H9 (cell line): Measurements from ENCODE around the gene PLA2G2C. TPM values are rescaled to one million over a fixed set of nuclear protein-coding genes. Genes with fewer than 3 reads are reported as not detected.

Source experiments
- DNase-seq: peaks from one replicate; pipeline ENCODE4 v3.0.0-alpha.2; 2017
- H2AFZ ChIP-seq: one replicate; pipeline ENCODE4 v1.6.1; 2013; ENCODE audit warnings: mild to moderate bottlenecking, low read length, control low read depth, moderate library complexity
- H2AK5ac ChIP-seq: 2 replicates; pipeline ENCODE4 v1.6.1; 2013; ENCODE audit warnings: low read length, control low read depth, mixed read lengths; ENCODE audit not compliant: insufficient read length
- H2BK120ac ChIP-seq: one replicate; pipeline ENCODE4 v1.6.1; 2013; ENCODE audit warnings: low read depth, mild to moderate bottlenecking, low read length, control low read depth, inconsistent platforms; ENCODE audit not compliant: poor library complexity, severe bottlenecking
- H2BK12ac ChIP-seq: 2 replicates; pipeline ENCODE4 v1.6.1; 2013; ENCODE audit warnings: low read length, control low read depth, mixed read lengths, low read depth; ENCODE audit not compliant: insufficient read length
- H2BK15ac ChIP-seq: 2 replicates; pipeline ENCODE4 v1.6.1; 2013; ENCODE audit warnings: low read depth, low read length, control low read depth
- H2BK20ac ChIP-seq: one replicate; pipeline ENCODE4 v1.6.1; 2013; ENCODE audit warnings: low read depth, mild to moderate bottlenecking, low read length, control low read depth, inconsistent platforms; ENCODE audit not compliant: poor library complexity, severe bottlenecking
- H2BK5ac ChIP-seq: 2 replicates; pipeline ENCODE4 v1.6.1; 2013; ENCODE audit warnings: low read length, control low read depth, mixed read lengths; ENCODE audit not compliant: insufficient read length
- H3K14ac ChIP-seq: 2 replicates; pipeline ENCODE4 v1.6.1; 2013; ENCODE audit warnings: low read length, control low read depth; ENCODE audit not compliant: insufficient read depth
- H3K18ac ChIP-seq: 2 replicates; pipeline ENCODE4 v1.6.1; 2013; ENCODE audit warnings: low read depth, mild to moderate bottlenecking, mixed read lengths, low read length, control low read depth; ENCODE audit not compliant: insufficient read length
- H3K23ac ChIP-seq: 2 replicates; pipeline ENCODE4 v1.6.1; 2013; ENCODE audit warnings: low read length, control low read depth, mixed read lengths, low read depth; ENCODE audit not compliant: insufficient read length
- H3K23me2 ChIP-seq: 2 replicates; pipeline ENCODE4 v1.6.1; 2013; ENCODE audit warnings: low read depth, mild to moderate bottlenecking, mixed read lengths, low read length, control low read depth; ENCODE audit not compliant: insufficient read length, poor library complexity, severe bottlenecking
- H3K27ac ChIP-seq: 2 replicates; pipeline ENCODE4 v1.5.1; 2013; ENCODE audit warnings: low read length, control low read depth, mixed read lengths, low read depth; ENCODE audit not compliant: insufficient read length
- H3K27me3 ChIP-seq: 2 replicates; pipeline ENCODE4 v1.6.1; 2013; ENCODE audit warnings: low read length, control low read depth, inconsistent platforms; ENCODE audit not compliant: insufficient read depth
- H3K4ac ChIP-seq: 2 replicates; pipeline ENCODE4 v1.6.1; 2013; ENCODE audit warnings: low read depth, mild to moderate bottlenecking, control low read depth, inconsistent platforms, low read length, moderate library complexity
- H3K4me1 ChIP-seq: 2 replicates; pipeline ENCODE4 v1.6.1; 2013; ENCODE audit warnings: low read length, control low read depth, inconsistent platforms; ENCODE audit not compliant: insufficient read depth
- H3K4me2 ChIP-seq: 2 replicates; pipeline ENCODE4 v1.6.1; 2013; ENCODE audit warnings: low read length, control low read depth, mixed read lengths; ENCODE audit not compliant: insufficient read length, insufficient read depth
- H3K56ac ChIP-seq: 2 replicates; pipeline ENCODE4 v1.6.1; 2013; ENCODE audit warnings: low read depth, mild to moderate bottlenecking, mixed read lengths, low read length, control low read depth; ENCODE audit not compliant: insufficient read length
- H3K79me1 ChIP-seq: 2 replicates; pipeline ENCODE4 v1.6.1; 2013; ENCODE audit warnings: low read depth, mild to moderate bottlenecking, moderate library complexity, low read length, control low read depth, inconsistent platforms; ENCODE audit not compliant: insufficient read depth, poor library complexity, severe bottlenecking
- H3K79me2 ChIP-seq: 2 replicates; pipeline ENCODE4 v1.6.1; 2013; ENCODE audit warnings: low read length, control low read depth, inconsistent platforms; ENCODE audit not compliant: insufficient read depth
- H3K9ac ChIP-seq: 2 replicates; pipeline ENCODE4 v1.6.1; 2013; ENCODE audit warnings: low read length, control low read depth, mixed read lengths; ENCODE audit not compliant: insufficient read length; ENCODE audit errors: extremely low read depth
- H3K9me3 ChIP-seq: one replicate; pipeline ENCODE4 v1.6.1; 2013; ENCODE audit warnings: low read depth, low read length, inconsistent platforms; ENCODE audit not compliant: control insufficient read depth
- H3T11ph ChIP-seq: one replicate; pipeline ENCODE4 v1.6.1; 2013; ENCODE audit warnings: mild to moderate bottlenecking, low read length, control low read depth, inconsistent platforms
- H4K20me1 ChIP-seq: one replicate; pipeline ENCODE4 v1.6.1; 2013; ENCODE audit not compliant: control insufficient read depth, insufficient read length, insufficient read depth
- H4K5ac ChIP-seq: 2 replicates; pipeline ENCODE4 v1.6.1; 2013; ENCODE audit warnings: low read depth, mild to moderate bottlenecking, mixed read lengths, low read length, control low read depth; ENCODE audit not compliant: insufficient read length
- H4K8ac ChIP-seq: replicated peaks from 2 replicates; pipeline ENCODE4 v1.6.1; 2013; ENCODE audit warnings: low read length, control low read depth, mixed read lengths, low read depth; ENCODE audit not compliant: insufficient read length
- H4K91ac ChIP-seq: 2 replicates; pipeline ENCODE4 v1.6.1; 2013; ENCODE audit warnings: low read depth, mild to moderate bottlenecking, moderate library complexity, mixed read lengths, low read length, control low read depth; ENCODE audit not compliant: insufficient read length
- H3K27ac Mint-ChIP-seq, 3 experiments: 2 replicates in 2 of 3; 3 replicates in 1 of 3; pipeline ENCODE4 v1.8.0; 2020 to 2021; ENCODE audit warnings: mixed read lengths in 3 of 3, mild to moderate bottlenecking in 1 of 3, moderate library complexity in 1 of 3
- H3K27me3 Mint-ChIP-seq: 2 replicates; pipeline ENCODE4 v1.8.0; 2021; ENCODE audit warnings: low read depth, mild to moderate bottlenecking, moderate library complexity, mixed read lengths
- H3K36me3 Mint-ChIP-seq, 3 experiments: 2 replicates in 2 of 3; 3 replicates in 1 of 3; pipeline ENCODE4 v1.8.0; 2020 to 2021; ENCODE audit warnings: low read depth in 3 of 3, mixed read lengths in 3 of 3; ENCODE audit not compliant: insufficient read depth in 1 of 3
- H3K4me1 Mint-ChIP-seq, 2 experiments: 2 replicates each; pipeline ENCODE4 v1.8.0; 2020; ENCODE audit warnings: mixed read lengths in 2 of 2
- H3K4me3 Mint-ChIP-seq, 2 experiments: 2 replicates in 1 of 2; 3 replicates in 1 of 2; pipeline ENCODE4 v1.8.0; 2020 to 2021; ENCODE audit warnings: mild to moderate bottlenecking in 2 of 2, mixed read lengths in 2 of 2, moderate library complexity in 1 of 2
- H3K9me3 Mint-ChIP-seq, 2 experiments: 2 replicates in 1 of 2; 3 replicates in 1 of 2; pipeline ENCODE4 v1.8.0; 2020; ENCODE audit warnings: mild to moderate bottlenecking in 2 of 2, mixed read lengths in 2 of 2, moderate library complexity in 1 of 2
- CTCF ChIP-seq: fragments of 200-600 bp; sonication (generic); conservative IDR thresholded peaks from 3 replicates; pipeline ENCODE4 v1.8.0; 2021; ENCODE audit warnings: antibody characterized with exemption, mild to moderate bottlenecking
- WGBS: extraction: QIAGEN DNeasy Blood & Tissue Kit; methylation state at CpG from one replicate; pipeline ENCODE4 v1.1.7; 2013; ENCODE audit warnings: missing lambda C conversion rate, low lambda C conversion rate, mixed read lengths; ENCODE audit not compliant: insufficient read length; ENCODE audit errors: extremely low coverage; 5-methylcytosine and 5-hydroxymethylcytosine counted together
- total RNA-seq: library from RNA; stranded (reverse); gene quantifications from 2 replicates; pipeline ENCODE4 v1.2.1, GENCODE V29; 2021

The PLA2G2C gene
- total RNA-seq, 1 experiment from 2014 or later: not detected

- no peaks in the 10 kb centered on the region for H3K27me3 ChIP-seq
- H3K4ac ChIP-seq: no peak overlapping the region
- H2AK5ac ChIP-seq: no peak overlapping the region
- DNase-seq: no peak
- Mint-ChIP-seq H3K4me3 (no peak overlapping the region), H3K4me1 (peaks cover 4% of the 10 kb centered on the region in 2 experiments; a peak in 3 of 4 replicates), H3K36me3 (peaks cover 0 to 2% (median 0%) of the 10 kb centered on the region in 3 experiments; a peak in 1 of 7 replicates), H3K27ac (no peak overlapping the region; a peak in 1 of 7 replicates), H3K27me3 (peaks cover 2% of the 10 kb centered on the region), H3K9me3 (peaks cover 3 to 10% of the 10 kb centered on the region in 2 experiments; a peak in 2 of 5 replicates)
- no peak overlapping the region for H3K14ac ChIP-seq
- H3T11ph ChIP-seq: no peak overlapping the region
- no peak overlapping the region for H4K91ac ChIP-seq
- H4K20me1 ChIP-seq: no peaks in the 10 kb centered on the region
- no peak overlapping the region for H3K27ac ChIP-seq
- no peak overlapping the region for H2BK5ac ChIP-seq
- no peak overlapping the region for H4K5ac ChIP-seq
- no peak overlapping the region for H2BK120ac ChIP-seq
- no CpG with 5 or more reads among the region's 10 CpGs for WGBS
- H2BK20ac ChIP-seq: no peak overlapping the region
- TF ChIP-seq CTCF: no peak
- H3K4me1 ChIP-seq: no peaks in the 10 kb centered on the region
- no peak overlapping the region for H4K8ac ChIP-seq
- H3K23ac ChIP-seq: no peak overlapping the region
- H3K18ac ChIP-seq: no peak overlapping the region
- no peaks in the 10 kb centered on the region for H3K79me2 ChIP-seq
- H3K9me3 ChIP-seq: no peaks in the 10 kb centered on the region
- no peak overlapping the region for H2AFZ ChIP-seq
- H2BK12ac ChIP-seq: no peak overlapping the region
- H3K56ac ChIP-seq: no peak overlapping the region
- no peak overlapping the region for H3K9ac ChIP-seq
- H3K4me2 ChIP-seq: no peak overlapping the region
- H3K79me1 ChIP-seq: no peaks in the 10 kb centered on the region
- no peaks in the 10 kb centered on the region for H3K23me2 ChIP-seq
- H2BK15ac ChIP-seq: no peak overlapping the region
These were observed 59.4 kb downstream of the PLA2G2C start for GRCh38 chr1:20126806-20127440.
